Right hindlimb (tissue), 1 donor: ENCODE results near the gene M1AP.
"Not testable (repeated sequence)": the region's sequence is repeated elsewhere in the genome, so short reads cannot be mapped to it uniquely, and the experiment has no call there.

ENCODE experiments used
- DNase-seq: peaks from one replicate; pipeline ENCODE4 v3.0.0-alpha.2; 2018

The M1AP gene

DNA sequence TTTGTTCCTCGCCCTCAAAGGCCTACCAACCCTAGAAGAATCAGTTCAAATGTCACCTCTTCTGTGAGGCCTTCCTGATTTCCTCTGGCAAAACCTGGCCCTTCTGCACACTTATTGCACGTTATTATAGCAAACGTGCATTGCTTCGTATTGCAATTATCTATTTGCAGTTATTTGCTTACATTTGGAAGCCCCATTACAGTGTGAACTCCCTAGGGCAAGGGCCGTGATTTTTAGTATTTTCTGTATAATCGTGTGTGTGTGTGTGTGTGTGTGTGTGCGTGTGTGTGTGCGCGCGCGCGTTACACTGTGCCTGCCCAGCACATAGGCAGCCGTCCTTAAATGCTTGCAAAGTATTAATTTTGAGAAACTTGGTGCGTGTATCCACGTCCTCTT is 5.5 kb upstream of the M1AP start:
- no peak for DNase-seq

DNA sequence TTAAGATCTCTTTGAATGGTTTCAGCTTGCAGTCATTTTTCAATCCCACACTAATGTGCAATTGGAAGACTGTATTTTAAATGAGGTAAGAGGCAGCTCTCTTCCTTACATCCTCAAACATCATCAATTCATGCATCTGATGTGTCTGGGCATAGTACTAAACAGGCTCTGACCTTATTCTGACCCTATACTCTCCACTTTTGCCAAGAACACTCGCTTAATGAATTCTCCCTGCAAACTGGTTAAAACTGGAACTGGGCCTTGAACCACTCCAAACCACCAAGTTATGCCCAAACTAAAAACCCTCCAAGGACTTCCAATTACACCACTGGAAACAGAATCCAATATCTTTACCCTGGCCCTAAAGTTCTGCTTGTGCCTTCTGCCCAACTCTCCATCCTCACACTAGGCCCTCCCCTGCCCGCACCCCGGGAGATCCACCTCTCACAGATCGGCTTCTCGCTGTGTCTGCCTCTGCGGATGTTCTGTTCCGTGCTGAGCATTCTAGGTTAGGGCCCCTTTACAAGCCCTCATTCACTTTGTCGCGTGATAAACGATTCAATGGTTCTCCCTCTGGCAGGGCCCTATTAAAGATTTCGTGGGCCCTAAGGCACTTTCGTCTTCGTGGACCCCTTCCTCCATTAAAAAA is 1.2 kb downstream of the M1AP start:
- no peak for DNase-seq

DNA sequence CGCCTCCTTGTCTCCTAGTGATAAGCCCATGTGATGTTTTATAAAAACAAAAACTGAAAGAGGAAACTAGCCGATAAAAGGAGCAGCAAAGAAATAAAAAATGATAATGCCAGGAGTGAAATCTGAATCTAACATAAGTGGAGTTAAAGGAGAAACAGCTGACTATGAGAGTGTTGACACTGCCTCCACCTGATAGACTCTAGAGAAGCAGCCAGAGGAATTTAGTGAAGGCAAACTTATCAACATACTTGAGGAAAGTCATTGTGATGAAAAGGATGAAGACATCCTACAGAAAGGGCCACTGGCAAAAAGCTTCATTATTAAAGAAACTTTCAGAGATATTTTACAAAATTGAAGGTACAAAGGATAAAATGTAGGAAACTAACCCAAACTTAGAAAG is 1.9 kb downstream of the M1AP start:
- no peak for DNase-seq

DNA sequence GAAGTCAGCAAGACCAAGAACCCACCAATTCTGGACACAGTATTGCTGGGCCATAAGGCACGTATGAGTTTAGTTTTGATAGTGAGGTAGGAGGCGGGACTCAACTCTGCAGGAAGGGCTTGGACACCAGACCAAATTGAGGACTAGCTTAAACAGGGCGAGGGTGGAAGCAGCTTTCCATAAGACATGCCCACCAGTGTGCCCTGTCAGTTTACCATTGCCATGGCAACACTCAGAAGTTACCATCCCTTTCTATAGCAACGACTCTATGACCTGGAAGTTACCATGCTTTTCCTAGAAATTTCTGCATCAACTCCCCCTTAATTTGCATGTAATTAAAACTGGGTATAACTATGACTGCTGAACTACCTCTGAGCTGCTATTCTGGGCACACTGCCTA is 2.8 kb downstream of the M1AP start:
- DNase-seq = no peak

- DNase-seq = no peak
These were observed 8.6 kb downstream of the M1AP start for GRCh38 chr2:74639550-74639949.

GRCh38 chr2:74632939-74633312 is 15.2 kb downstream of the M1AP start:
- no peak for DNase-seq

DNA sequence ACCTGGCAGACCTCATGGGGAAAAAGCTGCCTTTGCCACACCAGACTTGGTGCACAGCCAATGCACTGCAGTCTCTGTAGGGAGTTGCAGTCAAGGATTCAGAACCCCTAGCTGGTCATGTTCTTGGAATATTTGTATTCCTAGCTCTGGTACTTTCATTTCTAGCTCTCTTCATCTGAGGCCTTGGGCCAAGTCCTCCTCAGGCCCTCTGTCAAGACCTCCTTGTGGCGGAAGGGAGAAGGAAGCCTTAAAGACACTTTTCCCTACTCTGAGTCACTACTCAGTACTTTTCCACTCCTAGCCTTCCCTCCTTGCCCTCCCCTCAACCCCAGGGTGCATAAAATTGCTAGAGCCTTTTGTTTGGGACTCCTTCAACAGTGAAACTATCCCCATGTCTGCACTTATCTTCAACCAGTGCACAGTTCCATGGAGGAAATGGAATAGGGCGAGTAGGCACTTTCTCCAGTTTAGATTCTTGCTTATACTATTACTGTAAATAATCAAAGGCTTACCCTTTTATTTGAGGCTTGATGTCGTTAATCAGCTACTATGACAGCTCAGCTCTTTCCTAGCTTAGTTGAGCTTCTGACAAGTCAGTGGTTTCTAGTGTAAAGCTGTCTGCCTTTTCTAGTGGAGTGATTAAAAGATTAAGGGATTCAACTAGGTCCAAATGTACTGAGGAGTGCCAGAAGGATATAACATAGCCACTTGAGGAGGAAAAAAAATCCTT is 15.8 kb downstream of the M1AP start:
- no peak for DNase-seq

DNA sequence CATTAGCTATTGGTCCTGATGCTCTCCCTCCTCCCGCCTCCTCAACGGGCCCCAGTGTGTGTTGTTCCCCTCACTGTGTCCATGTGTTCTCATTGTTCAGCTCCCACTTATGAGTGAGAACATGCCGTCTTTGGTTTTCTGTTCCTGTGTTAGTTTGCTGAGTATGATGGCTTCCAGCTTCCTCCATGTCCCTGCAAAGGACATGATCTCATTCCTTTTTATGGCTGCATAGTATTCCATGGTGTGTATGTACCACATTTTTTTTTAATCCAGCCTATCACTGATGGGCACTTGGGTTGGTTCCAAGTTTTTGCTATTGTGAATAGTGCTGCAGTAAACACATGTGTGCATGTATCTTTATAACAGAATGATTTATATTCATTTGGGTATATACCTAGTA is 17.7 kb downstream of the M1AP start:
- not testable (repeated sequence) for DNase-seq

- no peak for DNase-seq
These were observed 19.5 kb downstream of the M1AP start for GRCh38 chr2:74628538-74629105.

GRCh38 chr2:74625658-74626425 is 22.3 kb downstream of the M1AP start:
- no peak for DNase-seq

GRCh38 chr2:74620671-74621070 is 27.5 kb downstream of the M1AP start:
- peak; percentile 27 for DNase-seq

DNA sequence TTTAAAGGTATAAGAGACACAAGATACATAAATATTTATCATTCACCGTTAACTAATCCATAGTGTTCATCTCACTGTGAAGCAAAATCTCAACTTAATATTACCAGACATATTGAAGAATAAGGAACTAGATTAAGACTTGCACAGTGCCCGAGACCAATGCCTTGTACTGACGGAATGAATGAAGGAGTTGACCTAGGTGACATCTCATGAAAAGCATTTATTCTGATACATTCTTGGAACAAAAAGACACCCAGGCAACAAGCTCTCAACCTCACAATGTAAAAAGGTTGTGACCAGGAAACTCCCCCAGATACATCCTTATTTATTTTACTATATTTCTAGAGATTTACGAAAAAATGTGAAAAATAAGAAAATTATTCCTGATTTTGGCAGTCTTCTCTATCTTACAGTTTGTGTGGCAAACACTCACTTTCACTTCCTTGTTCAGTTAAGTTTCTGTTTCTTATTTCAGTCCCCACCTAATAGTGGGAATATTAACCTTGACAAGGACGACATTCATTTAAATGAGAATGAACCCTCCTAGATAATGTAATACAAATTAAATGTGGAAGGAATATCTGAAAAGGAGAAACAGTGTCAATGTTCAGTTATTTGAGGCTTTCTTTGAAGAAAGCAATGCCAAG is 28.4 kb downstream of the M1AP start:
- no peak for DNase-seq

DNA sequence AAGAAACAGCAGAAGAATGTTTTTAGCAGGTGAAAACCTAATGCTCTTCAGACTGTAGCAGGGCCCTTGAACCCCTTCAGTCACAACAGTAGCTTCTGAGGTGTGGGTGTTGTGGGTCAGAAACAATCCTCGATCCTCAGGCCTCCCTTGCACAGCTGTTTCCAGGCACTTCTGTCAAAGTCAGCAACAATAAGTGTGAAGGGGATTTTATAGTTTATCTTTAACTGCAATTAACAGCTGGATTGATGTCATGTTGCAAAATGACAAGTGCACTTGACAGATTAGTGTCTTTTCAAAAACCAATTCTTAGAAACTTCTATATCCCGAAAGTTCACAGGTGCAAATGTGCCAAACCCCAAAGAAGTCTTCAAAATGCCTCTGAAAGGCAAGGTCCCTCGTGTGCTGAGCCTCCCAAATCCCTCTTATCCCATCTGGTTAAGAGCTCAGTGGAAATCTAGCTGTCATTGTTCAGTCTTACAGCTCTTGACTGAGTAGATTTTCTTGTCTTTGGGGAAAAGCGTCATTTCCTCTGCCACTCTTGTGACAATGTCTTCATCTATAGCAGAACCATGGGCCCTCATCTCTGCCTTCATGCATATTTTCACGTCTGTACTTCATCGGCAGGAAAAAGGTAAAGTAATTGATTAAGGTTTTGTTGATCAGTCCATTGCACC is 29.6 kb downstream of the M1AP start:
- no peak for DNase-seq

DNA sequence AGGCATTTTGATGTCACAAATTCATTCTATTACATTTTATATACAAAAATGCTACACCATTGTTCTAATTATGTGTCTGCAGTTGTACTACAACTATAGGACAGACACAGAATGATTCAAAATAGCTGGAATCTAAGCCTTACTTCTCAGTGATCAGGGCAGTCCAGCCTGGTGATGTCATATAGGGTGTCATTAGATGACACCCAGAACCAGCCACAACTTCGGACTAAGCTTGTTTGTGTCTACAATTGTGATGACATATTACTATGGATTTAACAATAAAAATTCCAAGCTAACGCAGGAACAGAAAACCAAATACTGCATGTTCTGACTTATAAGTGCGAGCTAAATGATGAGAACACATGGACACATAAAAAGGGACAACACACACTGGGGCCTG is 31.0 kb downstream of the M1AP start:
- no peak for DNase-seq

- no peak for DNase-seq
These were observed 41.2 kb downstream of the M1AP start for GRCh38 chr2:74606927-74607326.

DNA sequence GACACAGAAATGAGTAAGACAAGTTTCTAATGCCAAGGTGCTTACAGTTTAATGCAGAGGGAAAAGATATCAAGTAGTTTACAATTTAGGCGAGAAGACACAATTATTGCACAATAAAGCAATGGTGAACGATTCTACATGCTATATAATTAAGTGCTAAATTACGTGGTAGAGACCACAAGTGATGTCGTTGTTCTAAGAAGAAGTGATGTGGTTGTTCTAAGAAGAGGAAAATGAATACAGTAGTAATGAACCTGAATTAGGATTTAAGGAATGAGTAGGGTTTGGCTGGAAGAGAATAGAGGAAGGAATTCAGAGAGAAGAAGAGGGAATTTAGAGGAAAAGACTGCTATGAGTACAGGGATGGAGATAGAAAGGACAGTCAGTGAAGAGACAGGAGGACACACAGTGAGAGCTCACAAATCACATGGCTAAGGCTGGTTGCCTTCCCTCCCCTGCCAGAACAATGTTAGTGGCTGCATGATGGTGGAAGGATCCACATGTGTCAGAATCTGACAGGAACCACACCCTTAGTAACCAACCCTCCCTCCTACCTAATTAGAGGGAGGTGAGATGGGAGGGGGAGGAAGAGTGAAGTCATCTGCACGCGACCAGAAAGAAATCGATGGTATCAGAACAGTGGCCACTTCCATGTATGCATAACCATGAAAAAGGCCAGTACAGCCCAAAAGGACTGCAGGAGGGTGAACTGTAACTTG is 44.7 kb downstream of the M1AP start:
- DNase-seq = no peak

DNA sequence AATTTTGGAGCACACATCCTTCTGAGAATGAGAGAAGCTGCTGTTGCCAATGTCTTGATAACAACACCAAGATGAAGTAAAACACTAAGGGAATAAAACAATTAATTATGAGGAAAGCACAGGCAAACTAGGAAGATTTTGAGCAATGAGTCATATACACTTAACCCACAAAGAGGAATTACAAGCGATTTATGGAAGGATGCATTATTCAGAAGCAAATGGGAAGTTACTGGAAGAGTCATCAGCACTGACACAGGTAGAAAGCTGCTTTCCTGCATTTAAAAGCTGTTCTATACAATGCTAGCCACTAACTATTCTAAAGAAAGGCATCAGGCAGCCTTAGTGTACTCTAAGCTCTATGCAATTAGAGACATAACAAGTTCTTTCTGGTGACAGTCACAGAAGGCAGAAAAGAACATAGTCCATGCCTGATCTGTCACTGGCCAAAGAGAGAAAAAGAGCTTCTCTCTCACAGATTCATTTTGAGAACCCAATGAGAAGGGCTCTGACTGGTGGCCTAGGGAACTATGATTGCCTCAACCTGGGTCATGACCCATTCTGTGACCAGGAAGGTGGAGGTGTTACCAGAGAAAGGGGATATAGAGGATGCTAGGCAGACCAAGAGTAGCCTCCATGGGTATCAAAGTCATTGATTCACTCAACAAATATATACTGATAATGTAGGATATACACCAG is 45.4 kb downstream of the M1AP start:
- DNase-seq = no peak

GRCh38 chr2:74599676-74600075 is 48.5 kb downstream of the M1AP start:
- no peak for DNase-seq

- DNase-seq = no peak
These were observed 50.7 kb downstream of the M1AP start for GRCh38 chr2:74597410-74597809.

GRCh38 chr2:74596584-74596983 is 51.5 kb downstream of the M1AP start:
- no peak for DNase-seq
